NB4 (cell line): ENCODE results near the gene NUP50.

ENCODE experiments used
- CTCF ChIP-seq: IDR thresholded peaks from one replicate; pipeline ENCODE4 v1.5.1; 2012; ENCODE audit warnings: low read depth, low read length
- MAX ChIP-seq: IDR thresholded peaks from 2 replicates; pipeline ENCODE4 v1.6.1; 2011; ENCODE audit warnings: low read depth, low read length
- POLR2A ChIP-seq: IDR thresholded peaks from 2 replicates; pipeline ENCODE4 v1.6.1; 2011; ENCODE audit warnings: mild to moderate bottlenecking; ENCODE audit not compliant: insufficient read length; ENCODE audit errors: extremely low read depth

- no peak for TF ChIP-seq CTCF
- no peak for TF ChIP-seq POLR2A
- TF ChIP-seq MAX, result no peak
Measured at GRCh38 chr22:45227645-45228400, 64.1 kb downstream of the NUP50 start.
